ENCODE measurements around the gene UNC13C.

- TF ChIP-seq EZH2 (IDR thresholded peaks at IDR 0.05; ENCODE audit: insufficient read depth, poor library complexity, severe bottlenecking) (no peak), EZH2phosphoT487 (IDR thresholded peaks at IDR 0.05; ENCODE audit: insufficient read depth, low read depth) (no peak)
These were observed 375.5 kb downstream of the UNC13C start for GRCh38 chr15:54353726-54354125.
